DND-41 (cell line): ENCODE data around the gene FRMD3.

Source experiments
- EZH2 ChIP-seq: IDR thresholded peaks from 3 replicates; pipeline ENCODE4 v1.6.1; 2012; ENCODE audit warnings: borderline replicate concordance, low read depth, mild to moderate bottlenecking, moderate library complexity, low read length, inconsistent platforms; ENCODE audit not compliant: severe bottlenecking
- TF ChIP-seq, protein P1 (sequence below): IDR thresholded peaks from 2 replicates; pipeline ENCODE4 v1.5.1; 2012; ENCODE audit warnings: borderline replicate concordance, low read length, moderate library complexity, mild to moderate bottlenecking; ENCODE audit not compliant: poor library complexity, severe bottlenecking; ENCODE audit errors: extremely low read depth

DNA sequence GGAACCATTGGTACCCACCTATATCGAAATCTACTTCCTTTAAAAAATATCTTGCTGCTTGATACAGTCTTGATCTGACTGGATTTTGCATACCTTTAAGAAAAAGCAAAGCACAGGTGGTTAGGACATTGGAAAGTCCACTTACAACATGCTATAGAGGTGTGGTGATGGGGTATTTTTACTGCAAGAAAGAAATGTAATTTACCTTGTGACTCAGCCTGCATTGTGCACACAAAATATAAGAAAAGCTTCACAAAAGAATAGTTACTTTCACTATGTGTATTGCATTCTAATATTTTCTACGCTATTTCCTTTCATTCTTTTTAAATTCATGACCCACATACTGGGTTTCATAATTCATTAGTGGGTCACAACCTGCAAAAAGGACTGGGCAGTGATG lies 239.1 kb downstream of the FRMD3 start:
- TF ChIP-seq, protein P1, sequence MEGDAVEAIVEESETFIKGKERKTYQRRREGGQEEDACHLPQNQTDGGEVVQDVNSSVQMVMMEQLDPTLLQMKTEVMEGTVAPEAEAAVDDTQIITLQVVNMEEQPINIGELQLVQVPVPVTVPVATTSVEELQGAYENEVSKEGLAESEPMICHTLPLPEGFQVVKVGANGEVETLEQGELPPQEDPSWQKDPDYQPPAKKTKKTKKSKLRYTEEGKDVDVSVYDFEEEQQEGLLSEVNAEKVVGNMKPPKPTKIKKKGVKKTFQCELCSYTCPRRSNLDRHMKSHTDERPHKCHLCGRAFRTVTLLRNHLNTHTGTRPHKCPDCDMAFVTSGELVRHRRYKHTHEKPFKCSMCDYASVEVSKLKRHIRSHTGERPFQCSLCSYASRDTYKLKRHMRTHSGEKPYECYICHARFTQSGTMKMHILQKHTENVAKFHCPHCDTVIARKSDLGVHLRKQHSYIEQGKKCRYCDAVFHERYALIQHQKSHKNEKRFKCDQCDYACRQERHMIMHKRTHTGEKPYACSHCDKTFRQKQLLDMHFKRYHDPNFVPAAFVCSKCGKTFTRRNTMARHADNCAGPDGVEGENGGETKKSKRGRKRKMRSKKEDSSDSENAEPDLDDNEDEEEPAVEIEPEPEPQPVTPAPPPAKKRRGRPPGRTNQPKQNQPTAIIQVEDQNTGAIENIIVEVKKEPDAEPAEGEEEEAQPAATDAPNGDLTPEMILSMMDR = no peak
- TF ChIP-seq EZH2 = no peak
